ENCODE measurements around the gene PCGF3.
"Not testable (repeated sequence)": the region's sequence is repeated elsewhere in the genome, so short reads cannot be mapped to it uniquely, and the experiment has no call there.

Gene PCGF3

GRCh38 chr4:803884-804283, 98.3 kb downstream of the PCGF3 start:
- no peak for TF ChIP-seq CTCF (IDR thresholded peaks at IDR 0.05; ENCODE audit: low read length, missing control alignments)
- DNase-seq (ENCODE audit: low read depth): no peak

GRCh38 chr4:804804-805203, 99.2 kb downstream of the PCGF3 start:
- TF ChIP-seq CTCF (IDR thresholded peaks at IDR 0.05; ENCODE audit: low read length, missing control alignments): no peak
- DNase-seq (ENCODE audit: low read depth): no peak
- no peak overlapping the region for H3K4me3 ChIP-seq (replicated peaks; ENCODE audit: low read depth, low read length)

More at GRCh38 chr4:803884-804283, 98.3 kb downstream of the PCGF3 start:
- H3K4me3 ChIP-seq (replicated peaks; ENCODE audit: low read depth, low read length): no peak overlapping the region

GRCh38 chr4:806979-807378, 101.3 kb downstream of the PCGF3 start:
- H3K4me3 ChIP-seq (replicated peaks; ENCODE audit: low read depth, low read length); DNase-seq (ENCODE audit: low read depth): not testable (repeated sequence)

GRCh38 chr4:807792-808191, 102.2 kb downstream of the PCGF3 start:
- no peak overlapping the region for H3K4me3 ChIP-seq (replicated peaks; ENCODE audit: low read depth, low read length)
- TF ChIP-seq CTCF (IDR thresholded peaks at IDR 0.05; ENCODE audit: low read length, missing control alignments): no peak
- DNase-seq (ENCODE audit: low read depth): no peak

- no peak overlapping the region for H3K4me3 ChIP-seq (replicated peaks; ENCODE audit: low read depth, low read length)
- DNase-seq (ENCODE audit: low read depth): no peak
- no peak for TF ChIP-seq CTCF (IDR thresholded peaks at IDR 0.05; ENCODE audit: low read length, missing control alignments)
Measured at GRCh38 chr4:808860-809570, 103.4 kb downstream of the PCGF3 start.

GRCh38 chr4:813900-814299, 108.3 kb downstream of the PCGF3 start:
- H3K4me3 ChIP-seq (replicated peaks; ENCODE audit: low read depth, low read length): no peak overlapping the region
- TF ChIP-seq CTCF (IDR thresholded peaks at IDR 0.05; ENCODE audit: low read length, missing control alignments): no peak
- no peak for DNase-seq (ENCODE audit: low read depth)

GRCh38 chr4:814312-814850, 108.7 kb downstream of the PCGF3 start:
- TF ChIP-seq CTCF (IDR thresholded peaks at IDR 0.05; ENCODE audit: low read length, missing control alignments): no peak
- no peak for DNase-seq (ENCODE audit: low read depth)
- no peak overlapping the region for H3K4me3 ChIP-seq (replicated peaks; ENCODE audit: low read depth, low read length)
